ENCODE measurements around the gene EGFL6.
"Not testable (repeated sequence)": the region's sequence is repeated elsewhere in the genome, so short reads cannot be mapped to it uniquely, and the experiment has no call there.

Gene EGFL6

DNA sequence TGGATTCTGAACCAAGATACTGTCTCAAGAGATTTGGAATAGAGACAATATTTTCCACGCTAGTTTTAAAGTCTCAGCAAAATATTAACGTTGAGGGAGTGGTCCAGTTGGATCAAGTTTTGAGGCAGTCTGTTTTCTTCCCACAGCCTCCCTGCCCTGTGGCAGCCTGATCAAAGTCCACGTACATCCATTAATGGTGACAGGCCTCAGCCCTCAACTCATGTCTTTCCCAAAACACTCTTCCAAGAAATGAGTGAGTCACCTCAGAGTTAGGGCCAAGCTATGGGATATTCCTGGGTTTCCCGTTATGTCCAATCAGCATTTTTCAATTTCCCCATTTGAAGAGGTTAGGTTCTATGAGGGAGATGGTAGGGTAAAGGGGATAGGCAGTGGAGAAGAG is 28.5 kb downstream of the EGFL6 start:
- DNase-seq (ENCODE audit: low read depth) = no peak

DNA sequence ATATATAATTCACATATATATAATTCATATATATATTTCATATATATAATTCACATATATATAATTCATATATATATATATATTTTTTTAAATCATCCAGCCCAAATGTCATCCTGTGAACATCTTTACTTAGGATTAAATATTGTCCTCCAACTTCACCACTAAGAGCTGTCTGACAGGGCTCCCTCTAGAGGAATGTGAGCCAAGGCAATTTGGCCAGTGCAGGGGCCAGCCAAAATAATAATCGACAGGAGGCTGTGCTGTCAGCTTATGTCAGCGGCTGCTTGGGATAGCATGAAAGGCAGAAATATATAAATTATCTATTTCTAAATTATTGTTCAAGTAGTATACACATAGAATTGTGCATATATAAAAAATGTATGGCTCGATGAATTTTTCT is 29.5 kb downstream of the EGFL6 start:
- DNase-seq (ENCODE audit: low read depth) = no peak

DNA sequence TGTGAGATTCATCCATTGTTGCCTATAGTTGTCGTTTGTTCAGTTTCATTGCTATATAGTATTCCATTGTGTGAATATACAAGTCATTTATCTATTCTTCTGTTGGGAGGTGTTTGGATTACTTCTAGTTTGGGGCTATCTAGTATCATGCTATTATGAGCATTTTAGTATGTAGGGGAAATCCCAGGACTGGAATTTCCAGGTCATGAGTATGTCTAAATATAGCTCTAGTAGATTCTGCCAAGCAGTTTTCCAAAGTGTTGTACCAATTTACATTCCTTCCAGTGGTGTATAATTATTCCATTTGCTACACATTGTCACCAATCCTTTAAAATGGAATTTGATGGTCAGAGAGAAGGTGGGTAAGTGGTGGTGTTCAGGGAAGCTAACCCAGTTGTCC is 30.1 kb downstream of the EGFL6 start:
- no peak for DNase-seq (ENCODE audit: low read depth)

DNA sequence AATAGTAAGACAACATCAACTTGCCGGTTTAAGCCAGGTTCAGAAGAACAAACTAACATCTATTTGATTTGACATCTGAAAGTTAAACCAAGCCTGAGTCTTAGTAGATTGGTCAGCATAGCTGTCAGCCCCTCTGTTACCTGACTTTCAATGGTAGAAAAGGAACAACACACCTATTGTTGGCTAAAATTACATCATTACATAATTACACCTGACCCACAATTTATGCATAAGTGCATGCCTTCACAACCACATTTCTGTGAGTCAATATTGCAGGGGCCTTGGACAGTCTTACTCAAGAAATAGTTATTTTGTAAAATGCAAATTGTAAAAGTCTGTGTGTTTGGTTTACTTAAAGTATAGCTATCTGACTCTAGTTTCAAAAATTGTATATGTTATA is 36.2 kb downstream of the EGFL6 start:
- no peak for DNase-seq (ENCODE audit: low read depth)

DNA sequence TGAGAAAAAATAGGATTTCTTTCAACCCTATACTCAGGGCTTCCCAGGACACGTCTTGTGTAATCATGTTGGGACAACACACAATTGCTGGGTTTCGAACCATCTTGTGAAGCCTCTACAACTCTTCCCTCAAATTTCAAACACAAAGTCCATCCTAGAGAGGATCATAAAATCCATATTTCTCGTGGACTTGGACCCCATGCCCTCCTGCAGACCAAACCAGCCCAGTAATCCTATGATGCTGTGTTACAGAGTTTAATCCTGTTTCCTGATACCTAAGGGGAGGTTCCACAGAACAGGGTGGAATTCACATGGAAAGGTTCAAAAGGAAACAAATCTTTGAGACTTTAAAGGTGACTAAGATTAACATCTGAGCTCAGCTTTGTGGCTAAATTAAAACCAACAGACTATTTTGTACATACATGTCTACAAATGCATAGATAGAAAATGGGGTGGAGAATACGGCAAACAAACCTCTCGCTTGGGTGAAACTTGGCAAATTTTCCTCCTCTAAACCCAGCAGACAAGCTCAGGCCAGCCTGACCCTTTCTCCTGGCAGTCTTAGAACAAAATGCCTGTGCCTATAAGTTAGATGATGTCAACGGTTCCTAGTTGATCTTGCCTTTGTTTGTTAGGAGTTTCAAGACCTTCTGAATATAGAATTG is 38.1 kb downstream of the EGFL6 start:
- no peak for DNase-seq (ENCODE audit: low read depth)

DNA sequence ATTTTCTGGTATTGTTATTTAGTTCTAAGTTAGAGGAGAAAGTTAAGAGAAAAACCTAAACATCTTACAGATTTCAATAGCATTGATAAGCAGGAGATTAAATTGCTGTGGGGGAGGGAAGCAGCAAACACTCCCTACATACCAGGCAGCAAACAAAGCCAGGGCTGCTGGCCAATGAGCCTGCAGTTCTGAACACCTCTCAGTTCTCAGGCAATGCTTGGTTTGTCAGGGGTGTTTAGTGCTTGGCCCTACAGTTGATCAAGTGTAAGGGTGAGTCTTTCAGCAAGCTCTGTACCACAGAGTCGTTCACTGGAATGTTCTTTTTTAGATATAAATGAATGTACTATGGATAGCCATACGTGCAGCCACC is 38.6 kb downstream of the EGFL6 start:
- no peak for DNase-seq (ENCODE audit: low read depth)

DNA sequence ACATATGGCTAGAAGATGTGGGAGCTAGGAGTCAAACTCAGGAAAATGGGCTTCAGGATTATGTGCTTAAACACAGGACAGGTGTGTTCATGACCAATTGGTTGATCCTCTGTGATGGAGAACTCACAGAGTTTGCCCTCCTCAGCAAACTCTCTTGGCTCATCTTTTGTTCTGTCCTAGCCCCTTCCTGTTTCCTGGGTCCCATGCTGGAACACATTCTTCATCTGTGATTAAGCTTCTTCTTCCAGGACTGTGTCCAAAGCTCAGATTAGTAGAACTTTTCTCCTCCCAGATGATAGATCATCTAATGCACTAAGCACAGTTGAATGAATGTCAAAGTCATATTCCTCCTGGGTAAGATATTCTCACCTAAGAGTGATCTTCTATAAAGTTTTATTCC is 44.8 kb downstream of the EGFL6 start:
- DNase-seq (ENCODE audit: low read depth) = no peak

DNA sequence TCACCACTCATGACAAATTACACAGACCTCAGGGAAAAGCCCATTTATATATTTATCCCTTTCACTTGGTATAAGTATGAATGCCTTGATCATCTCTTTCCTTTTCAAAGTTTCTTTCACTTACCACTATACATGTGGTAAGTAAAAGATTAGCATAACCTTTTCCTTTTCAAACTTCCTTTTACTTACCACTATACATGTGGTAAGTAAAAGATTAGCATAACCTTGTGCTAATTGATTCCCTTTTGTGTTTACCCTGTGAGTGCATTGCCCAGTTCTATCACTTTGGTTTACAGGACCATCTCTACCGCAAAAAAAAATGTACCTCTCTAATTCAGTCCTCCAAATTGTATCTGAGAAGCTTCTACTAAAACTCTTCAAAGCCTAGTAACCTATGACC is 50.8 kb downstream of the EGFL6 start:
- no peak for DNase-seq (ENCODE audit: low read depth)

DNA sequence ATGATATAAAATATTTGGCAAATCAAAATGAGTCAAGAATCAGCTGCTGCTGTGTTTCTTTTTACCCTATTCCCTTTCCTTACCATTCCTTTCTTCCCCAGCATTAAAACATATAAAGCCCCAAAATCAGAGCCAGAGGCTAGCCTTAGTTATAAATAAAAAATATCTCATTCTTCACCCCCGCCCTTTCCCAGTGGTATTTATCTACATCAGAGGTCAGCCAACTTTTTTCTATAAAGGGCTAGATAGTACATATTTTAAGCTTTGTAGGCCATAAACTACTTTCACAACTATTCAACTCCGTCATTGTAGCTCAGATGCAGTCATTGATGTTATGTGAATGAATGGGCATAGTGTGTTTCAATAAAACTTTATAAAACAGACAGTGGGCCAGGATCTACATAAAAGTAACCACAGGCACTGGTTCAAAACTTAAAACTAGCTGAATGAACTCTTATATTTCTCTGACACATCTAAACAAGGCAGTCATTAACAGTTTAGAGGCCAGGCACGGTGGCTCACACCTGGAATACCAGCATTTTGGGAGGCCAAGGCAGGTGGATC is 53.1 kb downstream of the EGFL6 start:
- DNase-seq (ENCODE audit: low read depth) = no peak

DNA sequence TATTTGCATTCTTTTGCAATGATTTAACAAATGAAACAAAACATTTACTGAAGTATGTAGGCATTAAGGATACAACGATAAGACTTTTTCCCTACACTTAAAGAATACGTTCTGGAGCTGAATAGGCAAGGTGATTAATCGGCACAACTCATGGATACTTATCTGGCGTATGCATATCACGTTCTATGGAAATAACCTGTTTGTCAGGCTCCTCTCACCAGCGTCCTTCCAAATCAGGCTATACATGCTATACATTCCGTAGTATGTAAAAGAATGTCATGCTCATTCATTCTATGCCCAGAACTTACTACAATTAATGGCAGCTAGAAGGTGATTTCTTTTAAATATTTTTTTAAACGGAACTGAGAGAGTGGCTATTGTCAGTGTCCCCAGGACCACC is 57.9 kb downstream of the EGFL6 start:
- no peak for DNase-seq (ENCODE audit: low read depth)

DNA sequence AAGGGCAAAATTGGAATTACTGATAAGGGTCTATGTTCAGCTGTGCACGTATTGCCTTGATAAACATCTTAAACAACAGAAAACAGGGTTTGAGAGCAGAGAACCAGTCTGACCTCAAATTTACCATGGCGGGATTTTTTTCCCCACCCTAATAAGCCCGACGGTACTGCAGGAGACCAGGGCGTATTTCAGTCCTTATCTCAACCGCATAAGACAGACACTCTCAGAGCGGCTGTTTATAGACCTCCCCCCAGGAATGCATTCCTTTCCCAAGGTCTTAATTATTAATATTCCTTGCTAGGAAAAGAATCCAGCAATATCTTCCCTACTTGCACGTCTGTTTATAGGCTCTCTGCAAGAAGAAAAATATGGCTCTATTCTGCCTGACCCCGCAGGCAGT is 67.8 kb downstream of the EGFL6 start:
- not testable (repeated sequence) for DNase-seq (ENCODE audit: low read depth)

DNA sequence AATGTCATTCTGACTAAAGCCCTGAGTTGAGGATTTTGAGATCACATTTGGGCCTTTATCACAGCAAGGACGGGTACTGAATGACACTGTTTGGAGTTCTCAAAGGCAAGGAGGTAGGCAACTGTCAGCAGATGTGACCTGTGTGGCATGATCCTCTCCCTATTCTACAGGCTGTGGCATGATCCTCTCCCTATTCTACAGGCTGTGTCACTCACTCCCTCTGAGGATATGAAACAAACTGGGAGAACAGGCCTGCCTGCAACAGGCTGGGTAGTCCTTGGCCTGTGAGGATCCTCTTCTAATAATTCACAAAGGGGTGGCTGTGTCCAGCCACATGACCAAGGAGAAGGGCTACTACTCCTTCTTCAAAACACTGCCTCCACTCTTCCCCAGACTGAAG is 68.6 kb downstream of the EGFL6 start:
- DNase-seq (ENCODE audit: low read depth) = no peak

DNA sequence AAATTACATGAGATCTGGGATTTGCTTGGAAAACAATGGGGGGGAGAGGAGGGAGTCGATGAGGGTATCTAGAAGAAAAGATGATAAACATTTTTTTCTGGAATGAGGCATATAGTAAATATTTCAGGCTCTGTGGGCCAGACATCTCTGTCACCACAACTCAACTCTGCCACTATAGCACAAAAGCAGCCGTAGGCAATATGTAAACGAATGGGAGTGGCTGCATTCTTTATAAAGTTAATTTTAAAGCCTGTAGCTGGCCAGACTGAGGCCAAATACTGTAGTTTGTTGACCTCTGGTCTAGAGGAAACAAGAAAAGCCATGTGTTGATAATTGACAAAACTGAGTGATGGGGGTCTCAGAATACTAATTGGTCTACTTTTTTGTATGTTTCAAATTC is 69.4 kb downstream of the EGFL6 start:
- DNase-seq (ENCODE audit: low read depth) = no peak

DNA sequence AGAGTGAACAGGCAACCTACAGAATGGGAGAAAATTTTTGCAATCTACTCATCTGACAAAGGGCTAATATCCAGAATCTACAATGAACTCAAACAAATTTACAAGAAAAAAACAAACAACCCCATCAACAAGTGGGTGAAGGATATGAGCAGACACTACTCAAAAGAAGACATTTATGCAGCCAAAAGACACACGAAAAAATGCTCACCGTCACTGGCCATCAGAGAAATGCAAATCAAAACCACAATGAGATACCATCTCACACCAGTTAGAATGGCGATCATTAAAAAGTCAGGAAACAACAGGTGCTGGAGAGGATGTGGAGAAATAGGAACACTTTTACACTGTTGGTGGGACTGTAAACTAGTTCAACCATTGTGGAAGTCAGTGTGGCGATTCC is 72.3 kb downstream of the EGFL6 start:
- DNase-seq (ENCODE audit: low read depth) = not testable (repeated sequence)

DNA sequence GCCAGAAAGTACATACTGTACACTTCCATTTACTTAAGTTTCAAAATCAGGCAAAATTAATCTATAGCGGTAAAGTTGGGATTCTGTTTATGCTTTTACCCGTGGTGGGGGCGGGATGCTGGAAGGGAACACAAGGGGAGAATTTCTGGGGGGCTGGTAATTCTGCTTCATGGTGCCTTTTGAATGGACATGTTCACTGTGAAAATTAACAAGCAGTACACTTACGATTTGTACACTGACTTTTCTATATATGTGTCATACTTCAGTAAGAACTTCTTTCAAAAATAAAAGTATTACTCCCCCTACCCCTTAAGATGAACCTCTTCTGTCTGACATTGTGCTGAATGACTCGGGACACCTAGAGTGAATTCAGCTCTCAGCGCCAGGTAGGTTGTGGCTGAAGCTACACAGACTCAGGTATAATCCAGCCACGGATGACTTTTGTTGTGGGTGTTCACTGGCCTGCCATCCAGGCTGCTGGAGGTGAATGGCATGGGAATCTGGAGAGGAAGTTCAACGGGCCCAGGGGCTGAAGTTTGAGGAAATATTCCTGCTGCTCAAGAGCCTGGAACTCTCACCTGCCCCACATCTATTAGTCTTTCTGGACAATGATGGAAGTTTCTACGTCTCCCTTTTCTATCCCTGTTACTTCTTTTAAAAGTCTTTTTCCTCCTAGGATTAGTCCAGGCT is 76.2 kb downstream of the EGFL6 start:
- no peak for DNase-seq (ENCODE audit: low read depth)

DNA sequence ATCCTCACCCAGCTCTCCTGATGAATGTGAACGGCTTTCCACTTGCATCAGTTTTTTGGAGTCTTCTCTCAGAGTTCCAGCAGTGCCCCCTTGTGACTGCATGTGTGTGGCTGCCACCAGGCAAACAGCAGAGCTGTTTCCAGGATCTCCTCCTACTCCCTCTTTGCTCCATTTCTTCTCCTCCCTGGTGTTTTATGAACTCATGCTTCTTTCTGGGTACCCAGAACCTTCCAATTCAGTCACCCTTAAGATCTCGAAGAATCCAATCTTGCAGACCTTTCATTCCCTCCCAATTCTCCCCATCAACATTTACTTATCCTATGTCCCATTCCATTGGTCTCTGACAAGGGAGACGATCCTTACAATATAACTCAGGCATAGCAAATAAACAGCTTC is 76.8 kb downstream of the EGFL6 start:
- no peak for DNase-seq (ENCODE audit: low read depth)

DNA sequence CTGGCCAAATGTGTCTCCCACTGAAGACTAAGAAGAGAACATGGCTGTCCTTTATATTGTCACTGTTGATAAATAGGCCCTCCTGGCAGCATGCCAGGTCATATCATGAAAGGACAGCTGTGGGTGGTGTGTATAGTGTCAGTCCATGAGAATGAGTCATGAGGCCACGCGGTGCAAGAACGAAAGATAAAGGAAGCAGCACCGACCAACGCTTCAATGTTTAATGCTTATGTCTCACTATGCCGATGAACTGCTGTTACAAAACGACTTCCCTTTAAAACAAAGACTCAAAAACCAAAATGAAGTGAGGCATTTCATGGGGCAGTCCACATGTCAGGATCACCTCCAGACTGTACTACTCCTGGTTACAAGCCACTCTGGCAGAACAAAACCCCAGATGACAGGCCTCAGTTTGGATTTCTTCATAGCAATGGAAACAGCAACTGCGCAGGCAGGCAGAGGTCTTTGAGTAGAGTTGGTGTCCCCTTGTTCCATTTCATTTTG is 78.4 kb downstream of the EGFL6 start:
- no peak for DNase-seq (ENCODE audit: low read depth)

DNA sequence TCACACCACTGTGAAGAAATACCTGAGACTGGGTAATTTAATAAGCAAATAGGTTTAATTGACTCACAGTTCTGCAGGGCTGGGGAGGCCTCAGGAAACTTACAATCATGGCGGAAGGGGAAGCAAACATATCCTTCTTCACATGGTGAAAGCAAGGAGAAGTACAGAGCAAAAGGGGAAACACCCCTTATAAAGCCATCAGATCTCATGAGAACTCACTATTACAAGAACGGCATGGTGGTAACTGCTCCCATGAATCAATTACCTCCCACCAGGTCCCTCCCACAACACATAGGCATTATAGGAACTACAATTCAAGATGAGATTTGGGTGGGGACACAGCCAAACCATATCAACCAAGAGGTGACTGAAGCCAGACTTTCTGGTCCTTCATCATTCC is 78.9 kb downstream of the EGFL6 start:
- DNase-seq (ENCODE audit: low read depth) = not testable (repeated sequence)

DNA sequence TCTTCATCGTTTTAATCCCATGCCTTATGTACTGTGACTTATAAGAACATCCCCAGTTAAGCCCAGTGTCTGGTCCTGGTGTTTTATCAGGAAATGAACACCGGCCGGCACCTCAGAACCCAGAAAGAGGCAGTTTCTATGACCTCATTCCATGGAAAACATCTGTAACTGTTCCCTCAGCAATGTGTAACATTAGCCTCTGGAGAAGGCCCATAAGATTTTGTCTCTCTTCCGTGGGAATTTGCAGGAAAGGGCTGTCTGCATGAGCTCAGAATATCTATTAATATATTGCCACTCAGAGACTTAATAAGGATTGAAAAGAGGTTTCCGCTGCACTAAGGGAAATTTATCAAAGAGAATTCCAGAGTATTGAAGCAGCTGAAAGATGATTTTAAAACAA is 80.4 kb downstream of the EGFL6 start:
- no peak for DNase-seq (ENCODE audit: low read depth)

DNA sequence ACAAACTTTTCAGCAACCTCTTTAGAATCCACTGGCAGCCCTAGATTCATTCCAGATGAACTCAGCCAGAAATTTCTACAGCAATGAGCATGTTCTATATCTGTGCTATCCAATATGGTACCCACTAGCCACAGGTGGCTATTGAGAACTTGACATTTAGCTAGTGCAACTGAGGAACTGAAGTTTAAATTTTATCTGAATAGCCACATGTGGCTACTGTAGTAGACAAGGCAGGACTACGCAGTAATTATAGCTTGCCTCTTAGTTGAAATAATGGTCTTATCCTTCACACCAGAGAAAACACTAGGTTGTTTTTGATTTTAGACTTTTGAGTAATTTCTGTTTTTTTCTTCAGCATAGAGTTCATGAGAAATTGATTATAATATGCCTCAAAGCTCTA is 80.9 kb downstream of the EGFL6 start:
- DNase-seq (ENCODE audit: low read depth) = no peak

DNA sequence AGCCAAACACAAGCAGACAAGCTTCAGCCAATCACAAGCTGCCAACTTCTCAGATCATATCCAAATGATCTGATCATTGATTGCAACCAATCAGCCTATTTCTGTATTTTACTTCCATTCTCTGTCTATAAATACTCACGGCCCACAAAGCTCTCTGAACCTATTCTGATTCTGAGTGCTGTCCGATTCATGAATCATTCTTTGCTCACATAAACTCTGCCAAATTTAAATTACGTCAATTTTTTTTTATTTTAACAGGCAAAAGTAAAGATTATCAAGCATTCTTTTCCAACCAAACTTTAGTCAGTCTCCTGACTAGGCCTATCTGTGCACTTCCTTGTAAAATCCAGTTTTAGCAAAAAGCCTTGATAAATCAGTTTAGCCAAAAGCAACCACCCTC is 81.7 kb downstream of the EGFL6 start:
- no peak for DNase-seq (ENCODE audit: low read depth)

DNA sequence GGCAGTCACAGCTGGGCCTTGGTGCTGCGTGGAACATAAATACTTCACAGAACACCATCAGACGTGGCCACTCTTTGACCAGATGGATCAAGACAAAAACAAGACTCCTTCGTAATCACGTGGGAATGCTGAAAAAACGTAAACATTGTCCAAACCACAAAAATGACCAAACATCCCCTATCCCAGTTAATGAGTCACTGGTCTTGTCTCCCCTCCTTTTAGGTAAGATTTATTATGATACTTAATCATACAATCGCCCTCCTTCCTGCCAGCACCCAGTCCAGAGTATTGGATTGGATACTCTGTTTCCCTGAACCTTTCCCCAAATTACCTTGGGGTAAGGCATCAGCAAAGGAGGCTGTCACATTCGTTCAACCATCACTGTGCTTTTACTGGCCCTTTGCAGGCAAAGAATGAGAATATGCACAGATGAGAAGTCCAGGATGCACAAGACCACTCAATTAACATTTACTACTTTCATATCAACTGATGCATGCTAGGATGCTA is 82.9 kb downstream of the EGFL6 start:
- no peak for DNase-seq (ENCODE audit: low read depth)

DNA sequence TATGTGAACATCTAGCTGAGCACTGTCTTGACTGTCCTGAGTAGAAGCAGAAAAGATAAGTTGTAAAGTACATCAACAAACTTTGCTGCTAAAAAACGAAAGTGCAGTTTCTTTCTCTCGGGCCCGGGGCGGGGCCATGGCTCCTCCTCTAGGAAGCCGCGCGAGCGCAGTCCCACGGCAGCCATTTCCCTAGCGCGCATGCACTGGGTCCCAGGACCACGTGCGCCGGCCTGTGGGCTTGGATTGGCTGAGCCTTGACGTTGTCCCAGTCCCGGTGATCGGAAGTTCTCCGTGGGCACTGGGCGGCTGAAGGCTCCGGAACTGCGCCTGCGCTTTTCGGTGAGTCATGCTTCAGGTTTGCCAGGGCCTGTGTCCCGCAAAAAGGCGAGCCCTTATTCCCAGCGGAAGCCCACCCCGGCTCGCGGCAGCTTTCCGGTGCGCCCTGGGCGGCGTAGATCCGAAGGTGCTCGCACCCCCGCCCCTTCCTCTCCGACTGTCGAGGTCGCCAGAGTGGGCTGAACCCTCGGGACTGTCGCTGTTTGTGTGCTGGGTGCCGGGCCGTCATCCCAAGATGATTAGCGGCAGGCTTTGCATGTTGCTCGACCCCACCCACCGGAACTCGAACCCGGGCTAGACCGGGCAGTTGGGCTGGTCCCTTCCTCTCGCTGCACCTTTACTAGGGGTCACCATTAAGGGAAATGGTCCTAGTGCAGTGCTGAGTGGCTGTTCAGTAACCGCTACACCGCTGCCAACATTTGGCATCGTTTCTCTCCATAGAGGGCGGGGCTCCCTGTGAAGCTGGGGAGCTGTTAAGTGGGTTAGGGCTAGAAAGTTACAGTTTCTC is 83.7 kb downstream of the EGFL6 start, which contains the start of gene TCEANC:
Gene TCEANC (plus strand): TSS at position 292 of the 844 bp plus-strand sequence. CDS start 9,368 bp downstream, outside the sequence.
- DNase-seq (ENCODE audit: low read depth) = peak; percentile 69
